IMR-90 (cell line): Measurements from ENCODE around the gene TMEM248. TPM values are rescaled to one million over a fixed set of nuclear protein-coding genes. Genes with fewer than 3 reads are reported as not detected.
"Not testable (repeated sequence)": the region's sequence is repeated elsewhere in the genome, so short reads cannot be mapped to it uniquely, and the experiment has no call there.

Experiments used
- ATAC-seq: fragments of 200-7000 bp; cut with Tn5 transposase; 2 replicates; pipeline ENCODE4 v1.9.1; 2020; ENCODE audit warnings: low read depth, mild to moderate bottlenecking, moderate library complexity
- BruUV-seq: library from RNA; stranded (reverse); fragments of 400-500 nt; replicated peaks from 2 replicates; lab custom pipeline; 2021; lab: Mats Ljungman, UMichigan
- CTCF ChIA-PET: fragments of 300-600 bp; formaldehyde crosslinking; extraction: SDS; loops from one replicate; lab custom pipeline; 2021; ENCODE audit warnings: antibody characterized with exemption; lab: Yijun Ruan, JAX
- POLR2A ChIA-PET: fragments of 300-600 bp; sonication (Branson Sonifier 250); formaldehyde crosslinking; loops from one replicate; lab custom pipeline; 2022; ENCODE audit warnings: antibody characterized with exemption; ENCODE audit not compliant: unreplicated experiment; lab: Charles Lee
- DNase-seq: peaks from one replicate; pipeline ENCODE4 v3.0.0; 2013
- H2AFZ ChIP-seq: replicated peaks from 2 replicates; pipeline ENCODE3; 2013; ENCODE audit warnings: low read length, mild to moderate bottlenecking; ENCODE audit not compliant: poor library complexity
- H2AK5ac ChIP-seq: 2 replicates; pipeline ENCODE4 v1.6.1; 2013; ENCODE audit warnings: low read depth, low read length, inconsistent platforms
- H2AK9ac ChIP-seq: replicated peaks from 2 replicates; pipeline ENCODE3; 2013; ENCODE audit warnings: mild to moderate bottlenecking, low read depth, low read length, moderate library complexity; ENCODE audit not compliant: poor library complexity
- H2BK120ac ChIP-seq: 2 replicates; pipeline ENCODE4 v1.6.1; 2013; ENCODE audit warnings: low read depth, low read length, inconsistent platforms
- H2BK15ac ChIP-seq: 3 replicates; pipeline ENCODE4 v1.6.1; 2013; ENCODE audit warnings: low read depth, low read length, inconsistent platforms
- H2BK20ac ChIP-seq: 2 replicates; pipeline ENCODE4 v1.6.1; 2013; ENCODE audit warnings: low read depth, mild to moderate bottlenecking, inconsistent platforms, low read length, moderate library complexity
- H2BK5ac ChIP-seq: 2 replicates; pipeline ENCODE4 v1.6.1; 2013; ENCODE audit warnings: mild to moderate bottlenecking, low read depth, low read length, inconsistent platforms; ENCODE audit not compliant: poor library complexity, severe bottlenecking
- H3K14ac ChIP-seq: replicated peaks from 2 replicates; pipeline ENCODE4 v1.6.1; 2013; ENCODE audit warnings: low read depth, low read length, inconsistent platforms
- H3K18ac ChIP-seq: 2 replicates; pipeline ENCODE4 v1.6.1; 2013; ENCODE audit warnings: low read depth, low read length, control low read depth
- H3K23ac ChIP-seq: 2 replicates; pipeline ENCODE4 v1.6.1; 2013; ENCODE audit warnings: low read depth, low read length, inconsistent platforms
- H3K27ac ChIP-seq: 2 replicates; pipeline ENCODE4 v1.5.1; 2013; ENCODE audit warnings: mild to moderate bottlenecking, control low read depth, low read length; ENCODE audit not compliant: insufficient read depth
- H3K27me3 ChIP-seq: 2 replicates; pipeline ENCODE4 v1.6.1; 2013; ENCODE audit warnings: low read length; ENCODE audit not compliant: control insufficient read depth, insufficient read depth
- H3K36me3 ChIP-seq: 2 replicates; pipeline ENCODE4 v1.6.1; 2013; ENCODE audit warnings: low read length, mixed read lengths; ENCODE audit not compliant: control insufficient read depth, insufficient read depth
- H3K4ac ChIP-seq: 2 replicates; pipeline ENCODE4 v1.6.1; 2013; ENCODE audit warnings: low read depth, low read length, inconsistent platforms
- H3K4me1 ChIP-seq: 2 replicates; pipeline ENCODE4 v1.6.1; 2013; ENCODE audit warnings: low read length, mixed read lengths; ENCODE audit not compliant: control insufficient read depth, insufficient read depth
- H3K4me2 ChIP-seq: 2 replicates; pipeline ENCODE4 v1.6.1; 2013; ENCODE audit warnings: low read depth, mild to moderate bottlenecking, control low read depth, low read length, moderate library complexity
- H3K4me3 ChIP-seq: 2 replicates; pipeline ENCODE4 v1.5.1; 2013; ENCODE audit warnings: low read depth, mild to moderate bottlenecking, control low read depth, low read length, moderate library complexity; ENCODE audit not compliant: insufficient read depth
- H3K56ac ChIP-seq: 2 replicates; pipeline ENCODE4 v1.6.1; 2013; ENCODE audit warnings: low read length, inconsistent platforms; ENCODE audit not compliant: insufficient read depth; ENCODE audit errors: extremely low read depth
- H3K79me1 ChIP-seq, 2 experiments: 2 replicates each; pipeline ENCODE4 v1.6.1; 2013; ENCODE audit warnings: low read length in 2 of 2, inconsistent platforms in 1 of 2, low read depth in 1 of 2
- H3K9ac ChIP-seq: 2 replicates; pipeline ENCODE4 v1.6.1; 2013; ENCODE audit warnings: low read depth, low read length, control low read depth
- H3K9me1 ChIP-seq: 2 replicates; pipeline ENCODE4 v1.6.1; 2013; ENCODE audit warnings: low read length, inconsistent platforms; ENCODE audit not compliant: insufficient read depth
- H3K9me3 ChIP-seq: 2 replicates; pipeline ENCODE4 v1.6.1; 2013; ENCODE audit warnings: low read length; ENCODE audit not compliant: control insufficient read depth, insufficient read depth
- H4K20me1 ChIP-seq: 2 replicates; pipeline ENCODE4 v1.6.1; 2013; ENCODE audit warnings: low read length, inconsistent platforms; ENCODE audit not compliant: insufficient read depth
- H4K5ac ChIP-seq: 2 replicates; pipeline ENCODE4 v1.6.1; 2013; ENCODE audit warnings: mild to moderate bottlenecking, low read depth, low read length, control low read depth
- H4K8ac ChIP-seq, 2 experiments: 2 replicates each; pipeline ENCODE4 v1.6.1; 2013; ENCODE audit warnings: low read depth in 2 of 2, low read length in 2 of 2, control low read depth in 1 of 2, inconsistent platforms in 1 of 2
- H4K91ac ChIP-seq: 2 replicates; pipeline ENCODE4 v1.6.1; 2013; ENCODE audit warnings: low read depth, low read length, inconsistent platforms; ENCODE audit not compliant: insufficient read depth
- CEBPB ChIP-seq: IDR thresholded peaks from 2 replicates; pipeline ENCODE4 v1.6.1; 2012; ENCODE audit warnings: low read depth, low read length, improper control_type of control experiment
- FOS ChIP-seq: fragments of 150-350 bp; IDR thresholded peaks from 2 replicates; pipeline ENCODE4 v1.6.1; 2016; ENCODE audit warnings: low read depth, low read length
- SMC3 ChIP-seq: fragments of 150-350 bp; IDR thresholded peaks from 2 replicates; pipeline ENCODE4 v1.6.1; 2016; ENCODE audit warnings: low read depth, mild to moderate bottlenecking, antibody characterized with exemption, low read length, moderate library complexity
- WGBS, 2 experiments: methylation state at CpG; one replicate each; pipeline versions ENCODE4 v1.1.5 to v1.1.7; 2013; ENCODE audit warnings: missing lambda C conversion rate in 2 of 2; ENCODE audit not compliant: insufficient read length in 1 of 2; ENCODE audit errors: extremely low coverage in 2 of 2; 5-methylcytosine and 5-hydroxymethylcytosine counted together
- dilution Hi-C: fragments of 300-500 bp; cut with HindIII; formaldehyde crosslinking; loops from one replicate; pipeline ENCODE4 v1.14.3; 2018; ENCODE audit warnings: low sequenced_read_pairs; ENCODE audit not compliant: unreplicated experiment
- in situ Hi-C: fragments of 300-500 bp; cut with MboI; formaldehyde crosslinking; loops from 3 replicates; pipeline ENCODE4 v1.14.3; 2019; ENCODE audit warnings: low sequenced_read_pairs, inconsistent platforms, mixed read lengths
- intact Hi-C: fragments of 100-400 bp; cut with micrococcal nuclease; formaldehyde crosslinking; loops from 2 replicates; pipeline ENCODE4 v1.10.0; 2022
- polyA plus RNA-seq, 3 experiments: library from polyadenylated mRNA; depleted of rRNA; stranded (reverse); fragments of >200 nt; gene quantifications; 2 replicates each; pipeline ENCODE4 v1.2.3, GENCODE V29; 2012; ENCODE audit warnings: low replicate concordance in 1 of 3
- total RNA-seq: library from RNA; depleted of rRNA; stranded (reverse); fragments of >200 nt; gene quantifications from 2 replicates; pipeline ENCODE4 v1.2.3, GENCODE V29; 2012
- TF ChIP-seq, protein P1 (sequence below): fragments of 150-350 bp; IDR thresholded peaks from 2 replicates; pipeline ENCODE4 v1.6.1; 2017; ENCODE audit warnings: mild to moderate bottlenecking, antibody characterized with exemption, low read length, low read depth

Gene TMEM248
- total and polyA plus RNA-seq, 2 of the 4 experiments (the other 2 are of a cell fraction) = 103 to 175 TPM

DNA sequence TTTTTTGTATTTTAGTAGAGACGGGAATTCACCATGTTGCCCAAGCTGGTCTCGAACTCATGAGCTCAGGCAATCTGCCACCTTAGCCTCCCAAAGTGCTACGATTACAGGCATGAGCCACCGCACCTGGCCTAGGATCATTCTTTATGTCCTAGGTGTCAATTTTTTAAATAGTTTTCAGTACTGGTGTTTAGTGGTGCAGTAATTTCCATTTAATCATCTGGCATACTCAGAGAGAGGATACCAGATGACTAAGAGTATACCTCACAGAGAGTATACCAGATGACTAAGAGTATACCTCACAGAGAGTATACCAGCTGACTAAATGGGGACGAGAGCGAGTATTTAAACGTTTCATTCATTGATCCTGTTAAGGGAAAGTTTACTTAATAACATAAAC is 37.3 kb upstream of the TMEM248 start:
- H3K23ac ChIP-seq = no peak overlapping the region
- WGBS, 2 experiments = 100% methylated on average over 1 of the region's 7 CpGs; no CpG with 5 or more reads in 1 of the 2 experiments
- intact Hi-C loops (no loop called here), dilution Hi-C loops (no loop called here), in situ Hi-C loops (no loop called here)
- no peak overlapping the region for H2AK5ac ChIP-seq
- BruUV-seq = no TSS peak
- no peak overlapping the region for H3K9ac ChIP-seq
- H3K36me3 ChIP-seq = peaks cover 4% of the 10 kb centered on the region; the same call in 1 of the 2 replicates
- CTCF ChIA-PET = no interaction called here
- TF ChIP-seq FOS (peak; percentile 35; the same call in 1 of the 2 replicates), SMC3 (no peak), CEBPB (no peak)
- TF ChIP-seq, protein P1, sequence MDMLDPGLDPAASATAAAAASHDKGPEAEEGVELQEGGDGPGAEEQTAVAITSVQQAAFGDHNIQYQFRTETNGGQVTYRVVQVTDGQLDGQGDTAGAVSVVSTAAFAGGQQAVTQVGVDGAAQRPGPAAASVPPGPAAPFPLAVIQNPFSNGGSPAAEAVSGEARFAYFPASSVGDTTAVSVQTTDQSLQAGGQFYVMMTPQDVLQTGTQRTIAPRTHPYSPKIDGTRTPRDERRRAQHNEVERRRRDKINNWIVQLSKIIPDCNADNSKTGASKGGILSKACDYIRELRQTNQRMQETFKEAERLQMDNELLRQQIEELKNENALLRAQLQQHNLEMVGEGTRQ = peak; percentile 32; the same call in 1 of the 2 replicates
- H3K27me3 ChIP-seq = no peaks in the 10 kb centered on the region
- no peak overlapping the region for H2AFZ ChIP-seq
- H3K79me1 ChIP-seq = no peaks in the 10 kb centered on the region
- H3K56ac ChIP-seq = no peak overlapping the region
- peaks cover 3% of the 10 kb centered on the region for H3K4me1 ChIP-seq
- H2AK9ac ChIP-seq = no peak overlapping the region
- peaks cover 6% of the 10 kb centered on the region for H3K9me1 ChIP-seq
- no peak overlapping the region for H4K5ac ChIP-seq
- DNase-seq (peak; percentile 77), ATAC-seq (peak; percentile 94)
- POLR2A ChIA-PET = no interaction called here
- H4K8ac ChIP-seq = no peak overlapping the region
- H2BK5ac ChIP-seq = no peak overlapping the region
- H4K91ac ChIP-seq = no peak overlapping the region
- H2BK120ac ChIP-seq = no peak overlapping the region
- no peak overlapping the region for H2BK15ac ChIP-seq
- no peak overlapping the region for H3K4me2 ChIP-seq
- no peak overlapping the region for H2BK20ac ChIP-seq
- H3K14ac ChIP-seq = no peak overlapping the region
- no peak overlapping the region; the same call in 1 of the 2 replicates for H3K27ac ChIP-seq
- H4K20me1 ChIP-seq = no peaks in the 10 kb centered on the region
- no peak overlapping the region for H3K4me3 ChIP-seq
- H3K18ac ChIP-seq = no peak overlapping the region
- H3K4ac ChIP-seq = no peak overlapping the region
- no peaks in the 10 kb centered on the region for H3K9me3 ChIP-seq

- DNase-seq = peak; percentile 66
- H3K27ac ChIP-seq, CTCF ChIA-PET: not testable (repeated sequence)
Observed at GRCh38 chr7:66884556-66884955, 36.5 kb upstream of the TMEM248 start.

More at GRCh38 chr7:66884556-66884955, 36.5 kb upstream of the TMEM248 start:
- H4K8ac ChIP-seq, ATAC-seq, H2BK120ac ChIP-seq, H3K4me3 ChIP-seq, H3K9me3 ChIP-seq, intact Hi-C loops, H2AK9ac ChIP-seq, H3K36me3 ChIP-seq, H3K18ac ChIP-seq, dilution Hi-C loops, H3K4ac ChIP-seq, H4K91ac ChIP-seq, H3K79me1 ChIP-seq, POLR2A ChIA-PET, in situ Hi-C loops, H3K14ac ChIP-seq, BruUV-seq, H4K20me1 ChIP-seq, H3K23ac ChIP-seq, H3K4me1 ChIP-seq, H3K56ac ChIP-seq, H3K4me2 ChIP-seq, H3K9ac ChIP-seq, H2BK20ac ChIP-seq, H2AFZ ChIP-seq, H3K27me3 ChIP-seq, H2BK5ac ChIP-seq, H3K9me1 ChIP-seq, H4K5ac ChIP-seq: not testable (repeated sequence)
- H2AK5ac ChIP-seq = peak overlapping the region; percentile 65; the same call in 1 of the 2 replicates
- 0 out of 3 replicates have a peak overlapping the region, but pooled peaks have one; percentile 68 for H2BK15ac ChIP-seq
